ENCODE data around the gene BHLHE40.

The BHLHE40 gene

GRCh38 chr3:4939276-4939675 is 40.0 kb upstream of the BHLHE40 start:
- H3K4me3 ChIP-seq (ENCODE audit: low read length) = no peak overlapping the region
- TF ChIP-seq CTCF (IDR thresholded peaks at IDR 0.05; ENCODE audit: insufficient read depth, low read depth, low read length, missing control alignments) = no peak
- DNase-seq (ENCODE audit: low read depth) = no peak

GRCh38 chr3:4940985-4941384 is 38.3 kb upstream of the BHLHE40 start:
- no peak overlapping the region for H3K4me3 ChIP-seq (ENCODE audit: low read length)
- TF ChIP-seq CTCF (IDR thresholded peaks at IDR 0.05; ENCODE audit: insufficient read depth, low read depth, low read length, missing control alignments) = no peak

GRCh38 chr3:4943549-4943948 is 35.7 kb upstream of the BHLHE40 start:
- H3K4me3 ChIP-seq (ENCODE audit: low read length) = no peak overlapping the region
- DNase-seq (ENCODE audit: low read depth) = no peak
- peak; percentile 44 for TF ChIP-seq CTCF (IDR thresholded peaks at IDR 0.05; ENCODE audit: insufficient read depth, low read depth, low read length, missing control alignments)

More at GRCh38 chr3:4940985-4941384, 38.3 kb upstream of the BHLHE40 start:
- no peak for DNase-seq (ENCODE audit: low read depth)

GRCh38 chr3:4945324-4945723 is 33.9 kb upstream of the BHLHE40 start:
- DNase-seq (ENCODE audit: low read depth) = no peak
- no peak for TF ChIP-seq CTCF (IDR thresholded peaks at IDR 0.05; ENCODE audit: insufficient read depth, low read depth, low read length, missing control alignments)
- H3K4me3 ChIP-seq (ENCODE audit: low read length) = no peak overlapping the region

- TF ChIP-seq CTCF (IDR thresholded peaks at IDR 0.05; ENCODE audit: insufficient read depth, low read depth, low read length, missing control alignments) = no peak
- no peak overlapping the region for H3K4me3 ChIP-seq (ENCODE audit: low read length)
- no peak for DNase-seq (ENCODE audit: low read depth)
Measured at GRCh38 chr3:4947028-4947427, 32.2 kb upstream of the BHLHE40 start.

GRCh38 chr3:4948395-4948794 is 30.8 kb upstream of the BHLHE40 start:
- H3K4me3 ChIP-seq (ENCODE audit: low read length) = no peak overlapping the region
- no peak for TF ChIP-seq CTCF (IDR thresholded peaks at IDR 0.05; ENCODE audit: insufficient read depth, low read depth, low read length, missing control alignments)
- no peak for DNase-seq (ENCODE audit: low read depth)

- no peak for DNase-seq (ENCODE audit: low read depth)
- TF ChIP-seq CTCF (IDR thresholded peaks at IDR 0.05; ENCODE audit: insufficient read depth, low read depth, low read length, missing control alignments) = no peak
- no peak overlapping the region for H3K4me3 ChIP-seq (ENCODE audit: low read length)
Measured at GRCh38 chr3:4949004-4949403, 30.2 kb upstream of the BHLHE40 start.
